HG03439 (cell line): ENCODE measurements around the gene PAX7.
"Not testable (repeated sequence)": the region's sequence is repeated elsewhere in the genome, so short reads cannot be mapped to it uniquely, and the experiment has no call there.

Experiments
- ATAC-seq: cut with Tn5 transposase; IDR thresholded peaks from one replicate; pipeline ENCODE4 v1.9.1; 2021; ENCODE audit warnings: mild to moderate bottlenecking, moderate library complexity; ENCODE audit not compliant: unreplicated experiment

PAX7 gene

DNA sequence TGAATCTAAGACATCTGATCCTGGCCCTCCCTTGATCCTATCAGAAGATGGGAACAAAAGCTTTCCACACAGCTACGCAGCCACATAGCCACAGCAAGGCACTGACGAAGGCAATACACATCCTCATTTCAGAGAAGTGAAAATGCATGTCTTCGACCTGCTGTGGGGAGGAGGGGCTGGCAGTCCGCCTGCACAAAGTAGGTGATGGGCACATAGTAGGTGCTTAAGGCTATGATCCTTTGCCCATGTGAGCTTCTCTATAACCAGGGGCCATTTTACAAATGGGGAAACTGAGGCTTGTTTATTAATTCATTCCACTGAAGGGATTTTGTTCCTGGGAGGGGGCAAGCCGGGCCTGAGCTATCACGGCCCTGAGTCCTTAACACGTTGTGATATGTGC, 94.2 kb downstream of the PAX7 start:
- ATAC-seq: no peak

DNA sequence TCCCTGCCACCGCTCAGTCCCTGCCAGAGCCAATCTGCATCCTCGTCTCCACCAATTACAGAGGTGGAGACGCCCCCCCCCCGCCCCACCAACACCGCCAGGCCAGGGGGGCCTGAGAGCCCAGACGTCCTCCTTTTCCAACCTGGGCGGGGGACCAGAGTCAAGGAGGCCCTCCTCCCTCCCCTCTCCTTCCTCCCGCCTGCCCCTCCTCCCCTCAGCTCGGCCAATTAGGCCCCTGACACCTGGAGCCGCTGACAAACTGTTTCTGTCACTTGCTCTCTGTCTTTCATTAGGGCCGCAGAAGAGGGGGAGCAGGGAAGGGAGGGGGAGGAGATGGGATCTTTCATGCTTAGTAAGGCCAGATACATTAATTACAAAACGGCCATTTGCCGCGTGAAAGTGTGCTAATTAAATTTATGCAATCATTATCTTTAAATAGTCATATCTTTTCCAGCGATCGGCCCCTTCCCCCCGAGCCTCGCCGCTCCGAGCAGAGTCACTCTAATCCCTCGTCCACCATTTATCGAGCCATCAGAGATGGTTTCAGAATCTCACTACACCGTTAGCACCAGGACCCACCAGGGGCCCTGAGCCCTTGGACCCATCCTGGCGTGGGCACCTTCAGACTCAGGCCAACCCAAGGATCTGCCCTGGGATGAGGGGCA, 94.7 kb downstream of the PAX7 start:
- no peak for ATAC-seq

DNA sequence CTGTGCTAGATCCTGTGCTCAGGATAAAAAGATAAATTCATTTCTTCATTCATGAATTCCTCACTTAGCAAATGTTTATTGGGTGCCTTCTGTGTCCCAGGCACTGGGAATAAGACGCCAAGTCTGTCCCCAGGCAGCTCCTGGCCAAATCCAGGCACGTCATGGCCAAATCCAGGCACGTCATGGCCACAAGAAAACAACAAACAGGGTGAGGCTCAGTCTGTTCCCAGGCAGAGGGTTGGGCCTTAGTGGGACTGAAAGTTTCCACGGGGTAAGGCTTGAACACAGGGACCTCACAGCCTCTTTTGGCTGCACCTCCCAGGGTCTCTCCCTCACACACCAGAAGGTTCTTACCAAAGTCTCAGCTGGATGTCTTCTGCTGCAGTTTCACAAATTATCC, 95.7 kb downstream of the PAX7 start:
- ATAC-seq: no peak

DNA sequence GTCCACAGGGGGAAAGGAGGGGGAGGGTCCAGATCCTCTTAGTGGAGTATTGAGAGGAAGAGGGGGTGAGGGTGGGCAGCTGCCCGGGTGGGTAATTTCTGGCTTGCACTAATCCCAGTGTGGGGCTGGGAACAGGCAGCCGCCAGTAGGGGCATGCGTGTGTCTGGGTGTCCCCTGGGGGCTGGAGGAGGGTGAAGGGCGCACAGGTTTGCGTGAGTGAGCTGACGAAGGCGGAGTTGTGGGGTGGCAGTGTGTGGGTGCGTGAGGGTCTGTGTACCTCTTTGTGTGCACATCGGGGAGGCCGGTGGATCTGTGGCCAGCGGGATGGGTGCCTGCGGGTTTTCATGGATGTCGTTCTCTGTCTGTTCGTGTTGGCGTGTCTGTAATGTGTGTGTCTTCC, 97.3 kb downstream of the PAX7 start:
- ATAC-seq: no peak

DNA sequence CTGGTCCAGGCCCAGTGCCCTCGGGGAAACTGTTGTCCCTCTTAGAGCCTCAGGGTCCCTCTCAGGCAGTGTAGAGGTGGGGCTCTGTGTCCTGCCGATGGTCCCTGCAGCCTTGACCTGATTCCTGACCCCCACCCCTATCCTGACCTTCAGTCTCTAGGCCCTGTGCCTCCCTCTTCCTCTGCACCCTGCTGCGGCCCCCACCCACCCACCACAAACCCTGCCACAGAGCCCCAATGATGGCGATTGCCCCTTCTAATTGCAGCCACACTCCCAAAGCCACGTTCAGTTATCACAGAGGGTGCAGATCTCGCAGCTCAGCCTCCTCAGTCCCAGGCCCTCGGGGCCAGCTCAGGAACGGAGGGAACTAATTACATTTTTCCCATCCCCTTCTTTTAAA, 99.7 kb downstream of the PAX7 start:
- ATAC-seq: no peak

DNA sequence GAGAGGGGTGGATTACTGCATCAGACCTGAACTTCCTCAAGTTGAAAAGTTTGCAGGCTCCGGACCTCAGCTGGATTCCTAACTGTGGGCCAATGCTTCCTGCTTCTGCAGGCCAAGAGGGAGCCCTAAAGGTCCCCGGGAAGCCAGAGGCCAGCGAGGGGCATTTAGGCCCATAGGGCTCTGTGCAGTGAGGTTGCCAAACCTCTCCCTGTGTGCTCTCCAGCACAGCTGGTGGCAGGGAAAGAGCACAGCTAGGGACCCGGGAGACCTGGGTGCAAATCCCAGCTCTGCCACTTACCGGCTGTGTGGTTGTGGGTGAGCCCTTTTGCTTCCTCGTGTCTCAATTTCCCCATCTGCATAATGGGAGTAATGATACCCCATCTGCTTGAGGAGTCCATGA, 100.5 kb downstream of the PAX7 start:
- ATAC-seq: no peak

DNA sequence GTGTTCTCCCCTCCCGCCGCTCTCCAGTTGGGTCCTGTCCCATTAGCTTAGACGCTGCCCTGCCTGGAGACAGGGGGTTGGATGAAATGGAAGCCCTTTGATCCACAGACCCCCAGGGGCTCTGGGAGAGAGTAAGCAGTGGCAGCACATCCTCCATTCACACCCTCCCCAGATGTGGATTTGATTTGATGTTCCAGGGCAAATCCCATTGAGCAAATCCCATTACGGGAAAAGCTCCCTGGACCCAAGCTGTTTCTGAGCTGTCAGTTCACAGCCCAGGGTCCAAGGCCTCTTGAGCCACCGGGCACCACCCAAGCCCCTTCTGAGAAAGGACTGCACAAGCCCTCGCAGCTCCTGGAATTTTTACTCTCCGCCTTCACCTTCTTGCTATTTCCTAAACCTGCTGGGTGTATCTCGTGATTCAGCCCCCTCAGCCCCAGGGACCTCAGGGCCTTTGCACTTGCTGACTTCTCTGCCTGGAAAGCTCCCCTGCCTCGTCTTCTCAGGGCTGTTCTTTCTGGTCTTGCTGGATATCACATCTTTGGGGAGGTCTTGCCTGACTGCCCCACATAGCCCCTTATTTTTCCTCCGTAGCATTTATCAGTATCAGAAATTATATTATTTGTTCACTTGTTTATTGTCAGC, 101.1 kb downstream of the PAX7 start:
- ATAC-seq: no peak

DNA sequence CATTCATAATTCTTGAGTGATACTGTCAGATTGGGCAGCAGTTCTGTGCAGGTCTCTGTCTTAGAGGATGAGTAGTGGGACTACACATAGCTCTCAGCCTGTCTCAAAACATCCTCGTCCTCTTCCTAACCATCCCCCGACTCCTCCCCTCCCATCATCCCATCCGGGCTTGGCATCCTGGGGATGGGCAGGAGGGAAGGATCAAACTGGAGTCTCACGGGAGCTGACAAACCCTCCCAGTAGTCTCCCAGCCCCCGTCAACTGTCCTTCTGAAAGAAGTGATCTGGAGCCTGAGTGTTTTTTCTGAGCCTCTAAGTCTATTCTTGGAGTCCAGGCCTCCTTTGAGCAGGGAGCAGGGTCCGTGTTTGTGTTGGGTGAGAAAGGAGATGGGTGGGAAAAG, 102.0 kb downstream of the PAX7 start:
- no peak for ATAC-seq

DNA sequence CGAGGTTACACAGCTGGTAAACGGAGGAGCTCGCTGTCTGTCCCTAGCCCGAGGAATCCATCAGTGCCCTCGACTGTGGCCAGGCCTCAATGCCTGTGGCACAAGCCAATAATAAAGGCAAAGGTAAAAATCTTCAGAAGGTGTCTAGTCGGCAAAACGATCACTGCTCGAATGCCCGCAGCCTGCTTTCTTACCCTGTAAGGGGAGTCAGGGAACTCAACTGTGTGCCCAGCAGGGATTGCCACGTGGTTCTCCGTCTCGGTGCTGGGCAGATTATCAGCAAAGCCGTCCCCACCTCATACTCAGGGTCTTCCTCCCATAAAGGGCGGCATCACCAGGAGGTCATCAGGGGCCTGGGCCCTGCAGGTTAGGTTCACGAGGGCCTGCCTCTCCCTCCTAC, 103.4 kb downstream of the PAX7 start:
- ATAC-seq: no peak

DNA sequence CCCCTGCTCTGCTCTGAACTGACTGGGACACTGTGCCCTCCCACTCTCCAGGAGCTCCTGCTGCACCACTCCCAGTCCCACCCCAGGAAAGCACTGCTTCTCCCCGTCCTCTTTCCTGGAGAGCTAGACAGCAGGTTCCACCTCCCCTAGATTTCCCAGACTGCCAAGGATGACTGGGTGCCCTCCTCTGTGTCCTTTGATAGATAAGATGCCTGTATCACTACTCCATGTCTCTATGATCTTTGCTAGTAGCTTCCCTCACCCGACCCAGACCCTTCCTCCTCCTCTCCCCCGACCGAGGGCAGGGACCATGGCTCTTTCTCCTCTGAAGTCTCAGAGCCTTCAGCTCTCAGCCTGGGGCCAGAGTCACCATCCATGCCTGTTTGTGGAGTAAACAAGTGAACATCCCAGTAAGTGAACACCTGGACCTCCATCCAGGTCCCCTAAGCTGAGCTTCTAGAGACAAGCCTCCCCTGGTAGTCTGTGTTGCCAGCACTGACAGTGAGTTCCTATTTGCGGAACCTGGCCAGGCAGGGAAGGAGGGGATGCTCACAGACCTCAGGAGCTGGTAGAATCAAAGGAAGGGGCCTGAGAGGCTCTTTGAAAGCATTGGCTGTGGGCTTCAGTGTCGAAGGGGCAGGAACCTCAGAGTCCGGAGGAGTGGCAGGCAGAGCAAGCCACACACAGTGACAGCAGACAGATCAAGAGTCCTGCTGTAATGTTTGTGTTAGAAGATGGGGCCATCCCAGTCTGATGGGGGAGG, 104.0 kb downstream of the PAX7 start:
- ATAC-seq: no peak

DNA sequence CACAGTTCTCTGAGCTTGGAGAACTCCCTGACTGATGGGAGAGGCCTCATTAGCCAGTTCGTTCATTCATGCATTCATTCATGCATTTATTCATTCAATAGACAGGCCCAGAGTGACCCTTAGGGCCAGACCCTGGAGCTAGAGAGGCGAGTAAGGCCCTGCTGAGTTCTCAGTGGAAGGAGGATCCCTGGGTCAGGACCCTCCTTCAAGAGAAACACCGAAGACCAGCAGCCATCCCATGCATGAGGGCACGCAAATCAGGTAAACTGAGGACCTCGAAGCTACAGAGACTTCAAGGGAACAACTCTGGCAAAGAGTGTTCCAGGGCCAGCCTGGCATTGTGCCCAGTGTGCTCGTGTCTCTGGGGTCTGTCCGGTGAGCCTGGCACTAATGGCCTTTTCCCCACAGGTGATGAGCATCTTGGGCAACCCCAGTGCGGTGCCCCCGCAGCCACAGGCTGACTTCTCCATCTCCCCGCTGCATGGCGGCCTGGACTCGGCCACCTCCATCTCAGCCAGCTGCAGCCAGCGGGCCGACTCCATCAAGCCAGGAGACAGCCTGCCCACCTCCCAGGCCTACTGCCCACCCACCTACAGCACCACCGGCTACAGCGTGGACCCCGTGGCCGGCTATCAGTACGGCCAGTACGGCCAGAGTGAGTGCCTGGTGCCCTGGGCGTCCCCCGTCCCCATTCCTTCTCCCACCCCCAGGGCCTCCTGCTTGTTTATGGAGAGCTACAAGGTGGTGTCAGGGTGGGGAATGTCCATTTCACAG, 104.8 kb downstream of the PAX7 start:
- ATAC-seq: no peak

DNA sequence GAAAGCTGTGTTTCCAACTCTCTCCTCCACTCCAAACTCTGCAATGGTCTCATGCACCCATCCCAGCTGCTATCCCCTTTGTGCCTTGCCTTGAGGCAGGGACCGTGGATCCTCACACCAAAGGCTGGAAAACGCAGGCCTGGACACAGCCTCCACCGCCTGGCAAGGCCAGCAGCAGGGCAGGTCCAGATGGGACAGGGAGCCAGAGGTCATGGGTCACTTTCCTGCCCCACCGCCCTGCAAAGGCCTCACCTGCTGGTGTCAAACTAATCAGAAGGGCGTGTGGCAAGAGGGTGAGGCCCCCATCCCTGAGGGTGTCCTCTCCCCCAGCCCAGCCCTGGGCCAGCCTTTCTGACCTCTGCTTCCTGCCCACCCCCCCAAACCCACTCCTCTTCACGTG, 106.3 kb downstream of the PAX7 start:
- ATAC-seq: no peak

DNA sequence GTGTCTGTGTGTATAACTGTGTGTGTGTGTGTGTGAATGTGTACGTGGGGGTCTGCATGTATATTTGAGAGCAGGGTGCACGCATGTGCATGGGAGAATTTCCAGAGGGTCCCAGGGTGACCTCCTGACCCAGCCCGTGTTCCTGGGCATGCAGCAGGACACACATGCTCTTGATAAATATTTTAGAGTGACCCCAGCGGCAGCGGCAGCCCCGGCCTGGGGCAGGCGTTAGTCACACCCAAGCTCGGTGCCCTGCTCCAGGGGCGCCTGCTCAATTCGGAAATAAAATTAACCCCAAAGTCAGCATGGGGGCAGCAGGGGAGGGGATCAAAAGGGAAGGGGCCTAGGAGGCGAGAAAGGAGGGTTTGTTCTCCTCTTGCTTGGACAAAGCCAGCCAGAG, 107.5 kb downstream of the PAX7 start:
- ATAC-seq: no peak

DNA sequence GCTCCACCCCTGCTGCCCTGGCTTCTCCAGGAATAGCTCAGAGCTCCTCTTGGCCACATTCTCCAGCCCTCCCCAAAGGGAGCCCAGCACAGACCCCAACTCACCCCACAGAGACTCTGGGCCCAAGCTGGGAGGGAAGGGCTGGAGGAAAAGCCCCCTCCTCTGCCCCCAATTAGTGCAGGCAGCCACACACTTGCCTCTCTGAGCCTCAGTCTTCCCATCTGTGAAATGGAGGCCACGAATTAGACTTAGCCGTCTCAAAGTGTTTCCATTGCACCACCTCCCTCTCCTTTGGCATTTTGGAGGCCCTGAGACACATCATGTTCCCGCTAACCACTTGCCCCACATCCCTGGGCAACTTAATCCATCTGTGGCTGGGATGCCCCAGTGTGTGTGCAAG, 108.0 kb downstream of the PAX7 start:
- no peak for ATAC-seq

DNA sequence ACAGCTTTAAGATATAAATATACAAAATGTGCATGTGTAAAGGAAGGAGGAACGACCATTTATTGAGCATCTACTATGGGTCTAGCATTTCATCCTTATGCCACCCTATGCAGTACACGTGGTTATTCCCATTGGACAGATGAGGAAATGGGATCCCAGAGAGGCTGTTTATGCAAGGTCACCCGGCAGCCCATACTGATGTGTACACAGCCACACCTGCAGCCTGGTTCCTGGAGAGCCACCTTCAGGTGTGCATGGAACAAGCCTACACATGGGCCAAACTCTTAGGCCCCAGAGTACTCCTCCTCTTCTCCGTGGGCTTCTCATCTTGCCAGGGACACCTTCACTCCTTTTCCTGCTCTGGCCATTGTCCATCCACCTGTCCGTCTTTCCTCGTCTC, 108.8 kb downstream of the PAX7 start:
- ATAC-seq: no peak

DNA sequence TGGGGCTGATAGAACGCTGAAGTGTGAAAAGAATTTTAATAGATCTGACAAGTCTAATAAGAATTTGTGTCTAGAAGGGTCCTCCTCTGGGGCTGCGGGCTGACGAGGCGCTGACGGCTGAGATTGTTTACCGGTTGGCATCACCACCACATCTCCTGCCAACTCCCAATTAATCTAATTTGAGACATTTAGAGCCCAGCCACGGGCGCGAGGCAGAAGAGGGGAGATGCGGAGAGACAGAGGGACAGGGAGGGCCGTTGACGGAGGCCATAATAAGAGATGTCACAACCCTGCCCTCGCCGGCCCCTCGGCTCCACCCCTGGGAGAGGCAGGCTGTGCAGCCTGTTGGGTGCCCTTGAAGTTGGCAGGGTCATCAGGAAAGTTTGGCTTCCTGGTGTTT, 109.3 kb downstream of the PAX7 start:
- no peak for ATAC-seq

DNA sequence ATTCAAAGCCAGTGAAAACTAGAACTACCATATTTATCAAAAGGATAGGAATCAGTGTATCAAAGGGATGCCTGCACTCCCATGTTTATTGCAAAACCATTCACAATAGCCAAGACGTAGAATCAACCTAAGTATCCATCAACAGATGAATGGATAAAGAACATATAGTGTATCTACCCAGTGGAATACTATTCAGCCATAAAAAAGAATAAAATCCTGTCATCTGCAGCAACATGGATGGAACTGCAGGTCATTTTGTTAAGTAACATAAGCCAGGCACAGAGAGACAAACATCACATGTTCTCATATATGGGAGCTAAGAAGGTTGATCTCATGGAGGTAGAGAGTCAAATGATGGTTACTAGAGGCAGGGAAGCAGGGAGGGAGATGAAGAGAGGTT, 110.0 kb downstream of the PAX7 start:
- ATAC-seq: no peak

DNA sequence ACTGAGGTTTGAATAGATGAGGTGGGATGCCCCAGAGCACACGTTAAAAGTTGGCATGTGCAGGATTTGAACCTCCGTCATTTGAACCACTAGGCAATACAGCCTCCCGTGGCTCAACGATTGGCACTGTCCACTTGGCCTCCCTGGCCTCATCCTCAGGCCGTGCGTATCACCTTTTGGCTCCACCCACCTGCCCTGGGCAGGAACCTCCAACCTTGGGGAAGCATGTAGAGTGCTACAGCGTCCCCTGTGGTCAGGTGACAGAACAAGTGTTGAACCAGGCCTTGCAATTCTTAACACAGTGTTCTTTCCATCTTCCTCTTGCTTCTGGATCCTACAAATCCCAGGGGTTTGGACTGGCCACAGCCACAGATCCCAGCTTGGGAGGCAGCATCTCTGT, 112.6 kb downstream of the PAX7 start:
- ATAC-seq: no peak

DNA sequence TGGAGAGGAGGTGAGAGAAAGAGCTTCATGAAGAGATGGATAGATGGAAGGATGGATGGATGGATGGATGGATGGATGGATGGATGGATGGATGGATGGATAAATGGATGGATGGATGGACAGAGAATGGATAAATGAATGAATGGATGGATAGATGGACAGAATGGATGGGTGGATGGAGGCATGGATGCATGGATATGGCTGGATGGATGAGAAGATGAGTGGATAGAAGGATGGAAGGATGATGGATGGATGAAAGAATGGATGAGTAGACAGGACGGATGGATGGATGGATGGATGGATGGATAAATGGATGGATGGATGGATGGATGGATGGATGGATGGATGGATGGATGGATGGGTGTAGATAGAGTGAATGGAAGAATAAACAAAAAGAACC, 113.7 kb downstream of the PAX7 start:
- not testable (repeated sequence) for ATAC-seq

DNA sequence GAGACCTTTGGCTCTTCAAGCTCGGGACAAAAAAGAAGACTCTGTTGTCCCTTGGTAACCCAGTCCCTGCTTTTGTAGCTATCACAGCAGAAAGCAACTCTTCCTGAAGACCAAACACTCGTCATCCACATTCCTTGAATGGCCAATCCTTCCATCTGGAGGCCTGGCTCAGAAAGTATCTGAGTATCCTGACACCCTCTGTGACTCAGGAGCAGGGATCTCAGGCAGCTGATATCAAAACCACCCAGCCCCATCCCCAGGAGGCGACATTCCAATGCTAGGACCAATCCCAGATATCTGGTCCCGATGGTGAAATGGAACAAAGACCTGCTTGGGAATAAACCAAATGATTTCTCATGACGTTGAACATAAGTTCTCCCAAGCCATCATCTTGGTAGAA, 116.3 kb downstream of the PAX7 start:
- ATAC-seq: no peak

DNA sequence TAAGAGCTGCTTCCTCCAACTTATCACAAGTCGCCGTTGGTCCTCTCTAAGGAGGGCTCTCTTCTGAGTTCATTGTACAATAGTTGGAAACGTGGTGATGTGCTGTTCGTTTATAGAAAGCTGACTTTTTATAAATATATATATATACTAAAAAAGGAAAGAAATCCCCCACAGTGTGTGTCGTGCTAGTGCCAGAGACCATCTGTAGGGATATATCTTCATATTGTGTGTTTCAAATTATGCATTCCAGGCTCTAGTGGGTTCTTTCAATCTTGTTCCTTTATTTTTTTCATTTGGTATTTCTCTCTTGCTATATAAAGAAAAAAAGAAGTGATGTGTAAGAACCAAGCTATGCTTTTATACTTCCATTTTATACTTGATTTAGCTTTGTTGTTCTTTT, 117.0 kb downstream of the PAX7 start:
- no peak for ATAC-seq

DNA sequence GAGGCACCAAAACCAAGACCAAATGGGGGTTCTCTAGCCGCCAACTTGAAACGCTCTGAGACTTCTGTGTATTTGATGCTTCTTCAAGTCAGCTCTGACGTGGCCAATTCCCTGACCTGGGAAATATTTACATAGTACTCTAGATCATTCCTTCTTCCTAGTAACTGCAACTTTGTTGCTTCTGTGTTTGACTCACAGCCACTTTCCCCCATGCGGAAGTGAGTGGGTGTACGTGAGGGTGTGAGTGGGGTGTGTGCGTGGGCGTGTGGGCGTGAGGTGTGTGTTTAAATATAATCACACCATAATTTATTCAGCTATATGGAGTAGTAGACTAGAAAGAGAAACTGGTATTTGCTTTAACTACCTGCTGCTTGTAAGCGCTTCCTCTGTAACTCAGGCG, 117.8 kb downstream of the PAX7 start:
- no peak for ATAC-seq
